ENCODE measurements around the gene TM9SF2.

The TM9SF2 gene

GRCh38 chr13:99498171-99499161 lies 2.8 kb upstream of the TM9SF2 start (continued):
- TF ChIP-seq ZNF274 (IDR thresholded peaks at IDR 0.05; ENCODE audit: low read length) (no peak), ZNF274 (tag by site-specific recombination; IDR thresholded peaks at IDR 0.05; ENCODE audit: borderline replicate concordance) (no peak), ZNF600 (tag by site-specific recombination; IDR thresholded peaks at IDR 0.05) (peak; percentile 81), FEZF1 (tag by site-specific recombination; IDR thresholded peaks at IDR 0.05) (no peak), ZNF155 (tag by site-specific recombination; IDR thresholded peaks at IDR 0.05) (no peak), ZNF184 (tag by site-specific recombination; IDR thresholded peaks at IDR 0.05) (no peak), ZNF654 (tag by site-specific recombination; IDR thresholded peaks at IDR 0.05; ENCODE audit: low read depth) (no peak)

- no peaks in the 10 kb centered on the region for H3K36me3 ChIP-seq (ENCODE audit: control insufficient read depth in 2 of 2, insufficient read depth in 1 of 2, low read length in 2 of 2)
- peaks cover 5% of the 10 kb centered on the region; the same call in 1 of the 2 replicates for H3K4me1 ChIP-seq (ENCODE audit: control insufficient read depth, insufficient read depth, low read length)
- ChIA-PET CTCF (interaction anchor here (0.6 to 1.1 kb wide), 4 partner anchors 9 to 734 kb away, joined by 3 to 4 read pairs (median 4); no protein-coding TSS in a partner anchor), POLR2A (no interaction called here)
- peak overlapping the region; percentile 92 for H3K4me3 ChIP-seq (ENCODE audit: low read depth, low read length)
- H3K9me3 ChIP-seq (ENCODE audit: control insufficient read depth, insufficient read depth, low read depth, low read length): no peaks in the 10 kb centered on the region
- peak overlapping the region; percentile 56 for H3K27ac ChIP-seq (ENCODE audit: extremely low read depth, low read depth, low read length)
- TF ChIP-seq ZNF366 (tag by site-specific recombination; conservative IDR thresholded peaks at IDR 0.05): 0 out of 2 replicates have a peak, but pooled peaks have one; percentile 18
- no peak for TF ChIP-seq KLF9 (tag by site-specific recombination; IDR thresholded peaks at IDR 0.05; ENCODE audit: low read depth)
- peak; percentile 73 for TF ChIP-seq ZNF335 (tag by site-specific recombination; conservative IDR thresholded peaks at IDR 0.05)
Observed at GRCh38 chr13:99500839-99501183, 461 bp upstream of the TM9SF2 start.

GRCh38 chr13:99501848-99502301 lies 603 bp downstream of the TM9SF2 start:
- no peaks in the 10 kb centered on the region for H3K36me3 ChIP-seq (ENCODE audit: control insufficient read depth in 2 of 2, insufficient read depth in 1 of 2, low read length in 2 of 2)
- CTCF ChIA-PET: interaction anchor here (0.6 to 2.3 kb wide), 4 partner anchors 59 to 110 kb away, joined by 3 to 8 read pairs (median 3); no protein-coding TSS in a partner anchor
- peak overlapping the region; percentile 91 for H3K27ac ChIP-seq (ENCODE audit: extremely low read depth, low read depth, low read length)
- H3K9me3 ChIP-seq (ENCODE audit: control insufficient read depth, insufficient read depth, low read depth, low read length): no peaks in the 10 kb centered on the region
- peaks cover 5% of the 10 kb centered on the region for H3K4me1 ChIP-seq (ENCODE audit: control insufficient read depth, insufficient read depth, low read length)
- POLR2A ChIA-PET: interaction anchor here (0.6 kb wide), 1 partner anchor 615 kb away, joined by 3 read pairs; no protein-coding TSS in a partner anchor
- H3K4me3 ChIP-seq (ENCODE audit: low read depth, low read length): peak overlapping the region; percentile 92
- TF ChIP-seq YY1 (tag by site-specific recombination; IDR thresholded peaks at IDR 0.05) (no peak), ZBTB1 (tag by site-specific recombination; IDR thresholded peaks at IDR 0.05) (no peak), SCRT2 (tag by site-specific recombination; IDR thresholded peaks at IDR 0.05) (no peak), ATF2 (tag by site-specific recombination; IDR thresholded peaks at IDR 0.05; ENCODE audit: low read depth) (no peak), ZNF830 (tag by site-specific recombination; IDR thresholded peaks at IDR 0.05; ENCODE audit: low read depth) (no peak), ZNF341 (tag by site-specific recombination; IDR thresholded peaks at IDR 0.05; ENCODE audit: low read depth) (no peak), GLIS2 (tag by site-specific recombination; IDR thresholded peaks at IDR 0.05) (no peak), HOXD13 (CRISPR knock-in tag; IDR thresholded peaks at IDR 0.05; ENCODE audit: borderline replicate concordance) (no peak), ZNF585B (tag by site-specific recombination; IDR thresholded peaks at IDR 0.05) (no peak), ZNF311 (tag by site-specific recombination; IDR thresholded peaks at IDR 0.05; ENCODE audit: borderline replicate concordance) (no peak), ZFP37 (tag by site-specific recombination; IDR thresholded peaks at IDR 0.05) (0 out of 2 replicates have a peak, but pooled peaks have one; percentile 41), ZNF792 (tag by site-specific recombination; IDR thresholded peaks at IDR 0.05) (no peak), ZNF184 (tag by site-specific recombination; IDR thresholded peaks at IDR 0.05) (no peak), ZBTB17 (tag by site-specific recombination; IDR thresholded peaks at IDR 0.05) (peak; percentile 15; the same call in 1 of the 2 replicates), ZNF19 (tag by site-specific recombination; IDR thresholded peaks at IDR 0.05; ENCODE audit: low read depth) (no peak), ZNF426 (tag by site-specific recombination; IDR thresholded peaks at IDR 0.05) (no peak), ZNF121 (tag by site-specific recombination; IDR thresholded peaks at IDR 0.05) (no peak), ZNF211 (tag by site-specific recombination; IDR thresholded peaks at IDR 0.05; ENCODE audit: low read depth) (no peak), GLI2 (tag by site-specific recombination; IDR thresholded peaks at IDR 0.05; ENCODE audit: borderline replicate concordance, low read depth) (no peak), ZNF639 (tag by site-specific recombination; IDR thresholded peaks at IDR 0.05) (no peak), ZNF37A (tag by site-specific recombination; IDR thresholded peaks at IDR 0.05) (no peak), ZNF658 (tag by site-specific recombination; IDR thresholded peaks at IDR 0.05) (no peak), ZNF785 (tag by site-specific recombination; IDR thresholded peaks at IDR 0.05) (no peak), ZNF335 (tag by site-specific recombination; conservative IDR thresholded peaks at IDR 0.05) (0 out of 2 replicates have a peak, but pooled peaks have one; percentile 3)
